GM06990 (cell line): ENCODE data around the gene GMFB.

Experiments
- DNase-seq: peaks from one replicate; pipeline ENCODE4 v3.0.0-alpha.2; 2011; ENCODE audit not compliant: insufficient read length; ENCODE audit errors: extremely low read depth
- H3K27me3 ChIP-seq: replicated peaks from 2 replicates; pipeline ENCODE4 v1.6.0; 2011; ENCODE audit warnings: low read length; ENCODE audit not compliant: control insufficient read depth, insufficient read depth
- H3K36me3 ChIP-seq: 2 replicates; pipeline ENCODE4 v1.5.1; 2011; ENCODE audit warnings: low read length; ENCODE audit not compliant: control insufficient read depth, insufficient read depth
- H3K4me3 ChIP-seq: replicated peaks from 2 replicates; pipeline ENCODE4 v1.5.1; 2011; ENCODE audit warnings: low read depth, mild to moderate bottlenecking, control low read depth, low read length
- CTCF ChIP-seq: IDR thresholded peaks from 2 replicates; pipeline ENCODE4 v1.5.1; 2011; ENCODE audit warnings: low read length, control low read depth, mild to moderate bottlenecking, inconsistent platforms; ENCODE audit not compliant: insufficient read depth, poor library complexity, severe bottlenecking

Gene GMFB

GRCh38 chr14:54428527-54428926 is 60.3 kb downstream of the GMFB start:
- peaks cover 18% of the 10 kb centered on the region for H3K36me3 ChIP-seq
- no peaks in the 10 kb centered on the region for H3K27me3 ChIP-seq
- TF ChIP-seq CTCF, result no peak
- H3K4me3 ChIP-seq, result no peak overlapping the region
- no peak for DNase-seq

- no peak for TF ChIP-seq CTCF
- no peak for DNase-seq
- H3K4me3 ChIP-seq, result no peak overlapping the region
- peaks cover 18% of the 10 kb centered on the region for H3K36me3 ChIP-seq
- H3K27me3 ChIP-seq, result no peaks in the 10 kb centered on the region
These were observed 60.9 kb downstream of the GMFB start for GRCh38 chr14:54427871-54428270.

GRCh38 chr14:54425537-54426274 is 63.1 kb downstream of the GMFB start:
- Histone ChIP-seq H3K36me3 (peaks cover 16% of the 10 kb centered on the region), H3K27me3 (no peaks in the 10 kb centered on the region), H3K4me3 (no peak overlapping the region)
- no peak for DNase-seq
- TF ChIP-seq CTCF, result no peak

GRCh38 chr14:54425068-54425467 is 63.7 kb downstream of the GMFB start:
- TF ChIP-seq CTCF, result no peak
- no peak for DNase-seq
- Histone ChIP-seq H3K36me3 (peaks cover 17% of the 10 kb centered on the region), H3K27me3 (no peaks in the 10 kb centered on the region), H3K4me3 (no peak overlapping the region)
